Activated naive CD4-positive, alpha-beta T cell treated with Interleukin-2 at 50 U/mL for 16 hours (primary cell): ENCODE data around the gene KIT.
A peak's percentile ranks its signal among the peaks of the same experiment; 100 is the strongest.

Experiments
- DNase-seq: peaks from one replicate; pipeline ENCODE4 v3.0.0-alpha.2; 2020

KIT gene

GRCh38 chr4:54661169-54661568, 3.4 kb downstream of the KIT start:
- no peak for DNase-seq

GRCh38 chr4:54661686-54662085, 3.9 kb downstream of the KIT start:
- no peak for DNase-seq

- DNase-seq: no peak
These were observed 4.4 kb downstream of the KIT start for GRCh38 chr4:54662123-54662522.

- no peak for DNase-seq
These were observed 5.3 kb downstream of the KIT start for GRCh38 chr4:54662901-54663585.

- no peak for DNase-seq
These were observed 6.6 kb downstream of the KIT start for GRCh38 chr4:54664400-54664799.

- DNase-seq: no peak
These were observed 10.4 kb downstream of the KIT start for GRCh38 chr4:54668014-54668611.

DNA sequence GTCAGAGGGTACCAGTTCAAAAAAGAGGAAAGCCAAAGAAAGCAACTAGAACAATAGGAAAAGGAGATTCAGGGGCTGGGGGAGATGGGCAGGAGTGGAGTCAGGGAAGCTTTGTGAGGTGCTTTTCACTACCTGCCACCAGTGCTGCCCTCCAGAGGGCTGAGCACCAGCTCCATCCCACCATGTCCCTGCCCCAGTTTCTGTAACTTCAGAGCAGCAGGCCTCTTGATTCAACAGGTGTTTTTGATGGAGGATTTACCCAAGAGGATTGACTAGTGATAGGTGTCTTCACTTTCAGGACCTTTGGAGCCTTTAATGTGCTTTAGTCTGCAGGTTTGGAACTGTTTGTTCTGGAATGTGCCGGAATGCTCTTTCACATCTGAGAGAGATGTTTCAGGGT, 12.1 kb downstream of the KIT start:
- DNase-seq: no peak

DNA sequence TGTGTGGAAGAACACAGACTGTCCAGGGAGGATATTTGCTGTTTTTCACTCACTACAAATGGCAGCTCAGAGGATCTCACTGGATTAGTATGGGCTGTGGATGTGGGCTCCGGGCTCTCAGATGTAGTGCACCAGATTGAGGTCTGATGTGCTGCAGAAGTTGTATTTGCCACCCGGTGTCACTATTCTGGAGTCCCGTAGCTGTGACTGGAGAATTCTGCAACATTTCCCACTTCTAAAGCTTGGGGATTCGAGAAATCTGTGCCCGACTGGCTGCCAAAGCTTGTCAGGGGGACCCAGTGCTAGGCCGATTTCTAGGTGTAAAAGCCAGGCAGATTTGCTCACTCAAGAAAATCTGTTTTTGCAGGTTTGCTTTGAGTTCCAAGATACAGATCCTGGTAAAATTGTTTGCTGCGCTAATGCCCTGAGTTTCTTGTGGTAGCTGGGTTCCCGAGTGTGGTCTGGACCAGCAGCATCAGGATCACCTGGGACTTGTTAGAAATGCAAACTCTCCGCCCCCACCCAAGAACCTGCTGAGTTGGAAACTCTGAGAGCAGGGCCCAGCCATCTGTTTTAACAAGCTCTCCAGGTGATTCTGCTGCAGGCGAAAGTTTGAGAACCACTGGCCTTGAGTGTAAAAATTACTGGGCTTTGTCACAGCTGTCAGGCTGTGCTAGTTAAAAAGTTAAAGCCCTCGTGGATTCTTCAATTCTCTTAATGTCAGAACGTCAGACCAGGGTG, 18.1 kb downstream of the KIT start:
- DNase-seq: no peak

GRCh38 chr4:54676658-54677057, 18.9 kb downstream of the KIT start:
- no peak for DNase-seq

- DNase-seq: no peak
These were observed 19.7 kb downstream of the KIT start for GRCh38 chr4:54677416-54677815.

- DNase-seq: no peak
These were observed 20.3 kb downstream of the KIT start for GRCh38 chr4:54677853-54678650.

DNA sequence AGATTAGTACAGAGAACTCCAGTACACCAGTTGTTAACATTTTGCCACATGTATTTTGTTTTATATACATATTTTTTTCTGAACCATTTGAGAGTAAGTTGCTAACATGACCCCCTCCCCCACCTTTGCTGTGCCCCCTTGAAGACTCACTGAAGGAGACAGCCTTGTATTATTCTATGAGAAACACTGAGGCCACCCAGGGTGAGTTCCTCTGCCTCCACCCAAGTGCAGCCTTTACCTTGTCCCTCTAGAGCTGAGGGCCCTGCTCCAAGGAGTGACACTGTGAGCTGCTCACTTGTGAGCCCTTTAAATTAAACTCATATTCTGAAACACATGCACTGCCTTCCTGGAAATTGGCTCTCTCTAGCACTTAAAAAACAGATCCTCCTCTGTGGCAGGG, 21.1 kb downstream of the KIT start:
- DNase-seq: no peak

DNA sequence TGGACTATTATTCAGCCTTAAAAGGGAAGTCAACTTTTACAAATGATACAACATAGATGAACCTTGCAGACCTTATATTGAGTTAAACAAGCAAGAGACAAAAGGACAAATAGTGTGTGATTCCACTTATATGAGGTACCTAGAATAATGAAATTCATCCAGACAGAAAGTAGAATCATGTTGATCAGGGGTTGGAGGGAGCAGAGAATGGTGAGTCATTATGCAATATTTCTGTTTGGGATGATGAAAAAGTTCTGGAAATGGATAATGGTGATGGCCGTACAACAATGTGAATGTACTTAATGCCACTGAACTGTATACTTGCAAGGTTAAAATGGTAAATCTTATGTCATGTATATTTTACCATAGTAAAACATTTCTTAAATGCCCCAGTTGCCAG, 22.1 kb downstream of the KIT start:
- no peak for DNase-seq

DNA sequence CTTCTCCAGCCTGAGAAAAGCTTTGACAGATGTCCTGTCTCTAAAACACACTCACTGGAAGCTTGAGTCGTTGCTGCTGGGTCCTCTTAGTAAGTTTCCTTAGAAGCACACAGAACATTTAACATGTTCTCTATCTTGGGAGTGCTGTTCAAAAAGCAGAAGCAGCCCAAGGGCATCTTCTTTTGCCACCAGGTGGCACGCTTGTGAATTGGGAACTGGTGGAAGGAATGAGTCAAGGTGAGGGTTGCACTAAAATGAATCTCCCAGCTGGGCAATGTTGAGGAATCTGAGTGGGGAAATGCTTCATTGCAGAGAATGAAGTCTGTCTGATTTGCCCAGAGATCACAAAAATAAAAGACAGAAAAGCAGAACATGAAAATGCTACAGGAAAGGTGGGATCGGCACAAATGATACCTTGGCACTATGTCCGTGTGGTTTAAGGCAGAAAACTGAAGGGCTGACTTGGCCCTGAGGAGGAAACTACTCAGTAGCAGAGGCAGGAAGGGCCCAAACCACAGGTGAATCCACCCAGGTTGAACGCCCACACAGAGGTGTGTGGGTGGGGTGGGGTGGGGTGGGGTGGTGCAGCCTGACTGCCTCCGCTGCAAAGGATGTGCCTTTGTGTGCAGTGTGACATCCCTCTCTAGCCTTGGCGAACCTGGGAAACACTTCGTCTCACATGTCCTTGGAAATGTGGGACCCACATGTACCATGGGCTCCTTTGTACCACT, 26.0 kb downstream of the KIT start:
- peak; percentile 52 for DNase-seq

DNA sequence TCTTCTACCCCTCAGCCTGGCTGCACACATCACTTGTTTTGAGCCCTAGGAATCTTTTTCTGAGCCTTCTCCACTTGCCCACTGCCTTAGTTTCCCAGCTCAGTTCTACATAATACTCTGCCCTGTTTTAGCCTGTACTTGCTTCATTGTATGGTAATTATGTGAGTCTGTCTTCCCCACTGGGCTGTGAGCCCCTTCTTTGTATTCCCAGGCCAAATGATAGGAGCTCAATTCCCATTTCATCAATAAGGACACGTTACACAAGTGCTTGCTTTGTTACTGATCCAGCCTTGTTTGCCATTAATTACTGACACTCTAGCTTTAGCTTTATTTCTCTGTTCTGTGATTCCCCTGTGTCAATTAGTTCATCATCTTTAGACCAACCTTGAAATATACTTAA, 28.1 kb downstream of the KIT start:
- no peak for DNase-seq

- DNase-seq: no peak
These were observed 30.4 kb downstream of the KIT start for GRCh38 chr4:54687887-54688841.

- DNase-seq: no peak
These were observed 37.6 kb downstream of the KIT start for GRCh38 chr4:54695337-54695736.

- DNase-seq: no peak
These were observed 38.0 kb downstream of the KIT start for GRCh38 chr4:54695788-54696187.

GRCh38 chr4:54696649-54697048, 38.9 kb downstream of the KIT start:
- DNase-seq: no peak

DNA sequence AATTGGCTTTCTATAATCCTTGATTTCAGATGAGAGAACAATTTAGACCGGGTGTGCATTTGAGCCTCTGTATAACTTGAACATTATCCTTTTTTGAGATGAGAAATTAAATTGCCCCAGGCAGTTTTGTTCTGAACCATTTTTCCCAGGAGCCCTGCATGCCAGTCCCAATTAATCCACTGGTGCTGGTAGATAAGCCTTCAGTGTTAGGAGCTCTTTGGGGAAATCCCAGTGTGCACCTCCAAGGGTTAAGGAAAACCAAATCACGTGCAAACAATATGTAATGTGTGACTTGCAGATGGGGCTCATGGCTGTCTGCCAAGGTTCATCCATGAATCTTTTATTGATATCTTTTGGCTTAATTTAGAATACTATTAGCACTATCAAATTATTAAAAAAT, 43.2 kb downstream of the KIT start:
- DNase-seq: no peak

DNA sequence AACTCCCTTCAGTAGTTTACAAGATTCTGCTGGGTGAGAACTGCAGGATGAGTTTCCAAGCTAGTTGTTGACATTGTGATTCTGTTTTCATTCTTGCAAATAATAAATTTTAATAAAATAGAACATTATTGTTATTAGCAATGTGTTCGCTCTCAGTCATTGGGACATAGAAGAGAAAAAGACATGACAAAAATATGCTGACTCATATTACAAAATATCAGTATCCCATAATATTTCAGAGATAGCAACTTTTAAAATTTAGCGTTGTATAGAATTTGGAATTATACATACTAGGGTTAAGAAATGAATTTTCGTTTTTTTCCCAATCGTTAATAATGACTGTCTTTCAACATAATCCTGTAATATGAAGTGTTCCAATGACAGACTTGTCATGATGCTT, 45.4 kb downstream of the KIT start:
- DNase-seq: no peak

DNA sequence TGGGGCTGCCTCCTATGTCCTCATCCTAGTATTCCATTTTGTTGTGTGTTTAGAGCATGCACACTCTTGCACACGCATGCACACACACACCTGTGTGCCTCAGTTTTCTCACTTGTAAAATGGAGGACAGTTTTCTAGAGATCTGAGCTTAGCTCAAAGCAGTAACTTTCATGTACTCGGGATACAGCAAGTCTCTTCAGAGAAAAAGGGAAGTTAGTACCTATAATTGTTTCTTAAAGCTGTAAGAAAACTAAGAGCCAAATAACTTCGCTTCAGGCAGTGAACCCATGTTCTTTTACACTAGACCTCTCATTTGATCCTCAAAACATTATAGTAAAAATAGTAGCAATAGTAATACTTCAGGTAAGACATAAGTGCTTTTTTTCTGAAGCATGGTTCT, 49.6 kb downstream of the KIT start:
- DNase-seq: no peak
